ENCODE results near the gene COX15.

GRCh38 chr10:99770408-99771045 is 38.6 kb upstream of the COX15 start:
- TF ChIP-seq EZH2 (IDR thresholded peaks at IDR 0.05; ENCODE audit: low read depth) (no peak), CTCF (conservative IDR thresholded peaks at IDR 0.05) (no peak)
